Cardiac fibroblast (primary cell): ENCODE measurements around the gene CACNA2D3.

Experiments
- DNase-seq, 2 donors: peaks; one replicate each; pipeline versions ENCODE4 v3.0.0 to v3.0.0-alpha.2; 2010; ENCODE audit warnings: low read depth in 2 of 2
- H3K4me3 ChIP-seq, 2 donors: replicated peaks in 1 of 2; 1 replicate in 1 of 2; 2 replicates in 1 of 2; pipeline ENCODE4 v1.5.1; 2011; ENCODE audit warnings: low read depth in 2 of 2, low read length in 2 of 2, mild to moderate bottlenecking in 2 of 2, moderate library complexity in 1 of 2
- TF ChIP-seq, protein P1 (sequence below): IDR thresholded peaks from one replicate; pipeline ENCODE4 v1.5.1; 2011; ENCODE audit warnings: low read depth, mild to moderate bottlenecking, low read length, inconsistent platforms

CACNA2D3 gene

DNA sequence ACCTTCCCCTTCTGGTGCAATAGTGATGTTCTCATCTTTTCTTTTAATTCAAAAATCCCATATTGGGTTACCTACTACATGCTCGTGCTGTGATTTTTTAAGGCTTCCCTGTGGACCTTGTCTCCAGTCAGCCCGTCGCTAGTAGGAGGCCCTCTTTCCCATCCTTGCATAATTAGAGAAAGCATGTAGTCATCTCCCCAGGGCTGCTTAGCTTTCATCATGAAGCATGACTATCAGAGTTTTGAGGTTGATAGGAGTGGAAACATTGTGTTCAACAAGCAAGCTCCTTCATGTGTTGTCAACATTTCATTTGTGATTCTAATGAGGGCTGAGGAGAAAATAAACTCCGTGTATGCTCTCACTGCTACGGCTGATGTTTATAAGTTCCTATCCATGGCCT, 814.2 kb downstream of the CACNA2D3 start:
- TF ChIP-seq, protein P1, sequence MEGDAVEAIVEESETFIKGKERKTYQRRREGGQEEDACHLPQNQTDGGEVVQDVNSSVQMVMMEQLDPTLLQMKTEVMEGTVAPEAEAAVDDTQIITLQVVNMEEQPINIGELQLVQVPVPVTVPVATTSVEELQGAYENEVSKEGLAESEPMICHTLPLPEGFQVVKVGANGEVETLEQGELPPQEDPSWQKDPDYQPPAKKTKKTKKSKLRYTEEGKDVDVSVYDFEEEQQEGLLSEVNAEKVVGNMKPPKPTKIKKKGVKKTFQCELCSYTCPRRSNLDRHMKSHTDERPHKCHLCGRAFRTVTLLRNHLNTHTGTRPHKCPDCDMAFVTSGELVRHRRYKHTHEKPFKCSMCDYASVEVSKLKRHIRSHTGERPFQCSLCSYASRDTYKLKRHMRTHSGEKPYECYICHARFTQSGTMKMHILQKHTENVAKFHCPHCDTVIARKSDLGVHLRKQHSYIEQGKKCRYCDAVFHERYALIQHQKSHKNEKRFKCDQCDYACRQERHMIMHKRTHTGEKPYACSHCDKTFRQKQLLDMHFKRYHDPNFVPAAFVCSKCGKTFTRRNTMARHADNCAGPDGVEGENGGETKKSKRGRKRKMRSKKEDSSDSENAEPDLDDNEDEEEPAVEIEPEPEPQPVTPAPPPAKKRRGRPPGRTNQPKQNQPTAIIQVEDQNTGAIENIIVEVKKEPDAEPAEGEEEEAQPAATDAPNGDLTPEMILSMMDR, result no peak
- peak; percentile 31 to 82 for DNase-seq
- no peak overlapping the region for H3K4me3 ChIP-seq

DNA sequence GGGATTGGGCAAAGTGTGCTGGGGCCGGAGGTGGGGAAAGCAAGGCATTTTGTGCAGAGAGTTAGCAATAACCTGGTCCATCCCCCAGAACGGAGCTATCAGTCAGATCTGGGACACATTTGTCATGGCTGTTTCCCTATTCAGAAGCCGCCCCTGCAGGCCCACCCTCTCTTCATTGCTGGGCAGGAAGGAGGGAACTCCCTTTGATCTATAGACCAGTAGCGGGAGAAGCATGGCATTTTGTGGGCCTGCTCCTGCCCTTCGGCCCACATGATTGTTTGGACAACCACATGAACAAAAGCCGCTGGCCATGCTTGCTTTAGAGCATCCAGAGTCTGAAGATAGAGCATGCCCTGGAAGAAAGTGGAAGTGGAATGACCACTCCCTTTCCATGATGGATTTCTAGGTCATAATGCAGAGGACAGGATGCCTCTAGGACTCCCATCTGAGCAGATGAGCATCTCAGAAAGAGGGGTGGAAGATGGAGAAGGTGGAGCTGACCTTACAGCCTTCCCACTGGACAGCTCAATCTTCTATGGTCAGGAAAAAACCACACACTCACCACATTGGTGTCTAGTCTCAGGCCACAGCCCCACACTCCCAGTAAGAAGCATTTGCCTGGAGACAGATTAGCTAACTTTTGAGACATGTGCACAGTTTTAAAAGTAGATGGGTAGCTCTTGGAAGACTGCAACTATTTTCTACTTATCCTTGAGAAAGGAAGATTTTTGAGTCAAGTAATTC, 817.4 kb downstream of the CACNA2D3 start:
- TF ChIP-seq, protein P1, result no peak
- H3K4me3 ChIP-seq, result no peak overlapping the region
- DNase-seq, result peak in 1 of 2 donors; percentile 27

DNA sequence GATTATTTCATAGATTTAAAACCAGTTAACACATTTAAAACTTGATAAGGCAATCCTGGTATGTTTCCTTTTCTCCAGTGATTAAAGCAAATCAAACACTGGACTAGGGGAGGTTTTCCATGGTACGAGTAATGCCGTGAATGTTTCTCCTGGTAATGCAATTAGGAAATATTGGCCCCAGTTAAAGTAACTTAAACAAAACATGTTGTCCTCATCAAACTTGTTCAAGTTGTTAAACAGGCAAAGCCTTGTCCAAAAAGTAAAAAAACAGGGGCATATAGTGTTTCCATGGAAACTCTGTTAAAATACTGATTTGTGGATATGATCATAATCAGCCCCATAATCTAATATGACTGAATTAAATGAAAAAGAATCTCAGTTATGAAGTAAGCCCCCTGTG, 818.6 kb downstream of the CACNA2D3 start:
- TF ChIP-seq, protein P1, result no peak
- DNase-seq, result no peak
- H3K4me3 ChIP-seq, result no peak overlapping the region

DNA sequence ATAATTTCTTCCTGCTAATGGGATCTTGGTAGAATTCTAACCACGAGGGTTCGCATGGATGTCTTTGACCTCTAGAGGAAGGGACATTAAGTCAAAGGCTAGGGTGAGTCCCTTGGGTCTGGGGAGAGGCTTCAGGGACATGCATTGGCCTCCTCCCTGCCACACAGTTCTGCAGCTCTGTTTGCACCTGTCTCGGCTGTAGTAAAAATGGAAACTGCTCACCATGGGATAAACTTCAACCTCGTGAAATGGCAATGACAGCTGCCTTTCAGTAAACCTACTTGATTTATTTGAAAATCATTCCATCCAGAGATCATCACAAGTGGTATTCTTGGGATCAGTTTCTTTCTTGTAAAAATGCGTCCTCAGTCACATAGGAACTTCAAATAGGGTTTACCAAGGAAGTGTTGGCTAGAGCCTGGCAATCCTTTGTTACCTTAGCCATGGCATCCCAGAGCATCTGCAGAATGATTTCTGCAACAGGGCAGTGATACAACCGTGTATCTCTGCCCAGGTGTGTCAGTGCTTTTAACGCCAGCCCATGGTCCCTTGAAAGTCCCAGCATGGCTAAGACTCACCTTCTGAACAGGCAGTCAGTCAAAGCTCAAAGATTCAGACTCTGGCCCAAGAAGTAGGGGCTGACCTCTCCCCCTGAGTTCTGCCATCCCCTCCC, 819.5 kb downstream of the CACNA2D3 start:
- TF ChIP-seq, protein P1, result no peak
- no peak for DNase-seq

DNA sequence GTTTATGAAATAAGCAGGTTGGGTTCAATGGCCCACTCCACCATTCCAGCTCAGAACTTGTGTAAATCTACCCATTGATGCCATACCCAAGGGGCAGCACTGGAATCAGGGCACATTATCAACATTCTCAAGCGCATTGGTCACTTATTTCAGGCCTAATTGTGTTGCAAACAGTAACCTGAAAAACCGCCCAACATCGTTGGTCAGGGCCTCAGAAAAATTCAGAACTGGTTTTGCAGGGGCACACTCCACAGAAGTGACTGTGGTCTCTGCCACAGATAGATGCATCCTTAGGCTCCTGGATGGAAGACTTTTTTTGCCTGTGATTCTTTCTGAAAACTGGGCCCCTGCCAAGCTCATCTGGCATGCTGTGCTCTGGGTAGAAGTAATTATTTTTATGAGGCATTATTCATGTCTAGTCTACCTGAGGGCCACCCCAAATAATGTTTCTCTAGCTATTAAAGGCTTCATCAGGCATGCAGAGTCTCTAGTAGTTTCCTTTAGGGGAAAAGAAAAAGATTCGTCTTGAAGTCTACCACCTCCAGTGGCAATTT, 827.2 kb downstream of the CACNA2D3 start:
- TF ChIP-seq, protein P1, result no peak
- no peak overlapping the region for H3K4me3 ChIP-seq
- no peak for DNase-seq

More for the DNA sequence above, 819.5 kb downstream of the CACNA2D3 start:
- H3K4me3 ChIP-seq, result no peak overlapping the region

DNA sequence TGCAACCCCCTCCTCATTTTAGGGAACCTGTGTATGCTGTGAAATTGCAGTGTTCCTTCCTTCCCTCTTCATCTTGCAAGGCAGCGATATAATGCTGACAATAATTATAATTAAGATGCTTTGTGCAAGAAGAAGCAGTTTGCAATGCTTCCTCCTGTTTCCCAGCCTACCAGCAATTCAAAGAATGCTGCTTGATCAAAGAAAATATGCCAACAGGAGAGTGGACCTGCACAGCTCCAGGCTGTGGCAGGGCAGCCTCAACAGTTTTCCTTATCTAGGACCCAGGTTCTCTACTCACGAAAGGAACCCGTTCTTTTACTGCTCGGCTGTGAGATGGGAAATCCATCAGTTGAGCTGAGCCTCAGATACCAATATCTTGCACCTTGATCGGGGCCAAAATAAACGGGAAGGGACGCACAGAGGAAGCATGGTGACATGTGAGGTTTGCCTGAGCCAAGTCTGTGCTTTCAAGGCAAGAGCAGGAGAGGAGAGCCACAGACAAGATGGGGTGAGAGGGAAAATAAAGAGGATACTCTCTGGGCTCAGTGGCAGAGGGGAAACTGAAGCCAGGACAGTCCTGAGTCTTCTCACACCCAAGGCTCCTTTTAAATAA, 828.1 kb downstream of the CACNA2D3 start:
- no peak overlapping the region for H3K4me3 ChIP-seq
- DNase-seq, result no peak
- TF ChIP-seq, protein P1, result no peak
